SK-N-SH (cell line): Measurements from ENCODE around the gene STPG2. TPM values are rescaled to one million over a fixed set of nuclear protein-coding genes. Genes with fewer than 3 reads are reported as not detected.

Experiments
- CTCF ChIA-PET: fragments of 300-600, 350-600 bp; formaldehyde crosslinking; extraction: SDS; loops from one replicate; lab custom pipeline; 2021; lab: Yijun Ruan, JAX
- POLR2A ChIA-PET: fragments of 350-600 bp; sonication (Branson Sonifier 250); formaldehyde crosslinking; extraction: SDS; loops from one replicate; lab custom pipeline; 2020; ENCODE audit warnings: antibody characterized with exemption, inconsistent platforms; lab: Yijun Ruan, JAX
- DNase-seq: peaks from one replicate; pipeline ENCODE4 v3.0.0; 2012
- H2AFZ ChIP-seq: fragments of 200-600 bp; sonication (generic); 2 replicates; pipeline ENCODE4 v1.8.1; 2016; ENCODE audit warnings: antibody characterized with exemption, mild to moderate bottlenecking, low read depth
- H3F3A ChIP-seq: fragments of 200-600 bp; sonication (generic); replicated peaks from 2 replicates; pipeline ENCODE3; 2016; ENCODE audit warnings: antibody characterized with exemption, mild to moderate bottlenecking; ENCODE audit not compliant: insufficient read depth
- H3K27ac ChIP-seq, 2 experiments: fragments of 200-500 bp in 1 of 2; fragments of 200-600 bp in 1 of 2; sonication (Bioruptor generic) in 1 of 2; sonication (generic), shearing (Covaris generic) in 1 of 2; 2 replicates each; pipeline versions ENCODE4 v1.5.1 to v1.6.1; 2014 to 2016; ENCODE audit warnings: low read depth in 2 of 2, inconsistent platforms in 1 of 2, low read length in 1 of 2, mild to moderate bottlenecking in 1 of 2, mixed read lengths in 1 of 2
- H3K27me3 ChIP-seq: fragments of 200-600 bp; sonication (generic), shearing (Covaris generic); 2 replicates; pipeline ENCODE4 v1.6.1; 2016; ENCODE audit warnings: mixed run types; ENCODE audit not compliant: insufficient read depth
- H3K36me3 ChIP-seq, 2 experiments: fragments of 200-500 bp in 1 of 2; fragments of 200-600 bp in 1 of 2; sonication (Bioruptor generic) in 1 of 2; sonication (generic) in 1 of 2; replicated peaks in 1 of 2; 2 replicates each; pipeline versions ENCODE3 to v1.5.1; 2014 to 2016; ENCODE audit warnings: low read length in 1 of 2, mild to moderate bottlenecking in 1 of 2; ENCODE audit not compliant: insufficient read depth in 2 of 2, control insufficient read depth in 1 of 2
- H3K4me1 ChIP-seq, 2 experiments: fragments of 200-500 bp in 1 of 2; fragments of 200-600 bp in 1 of 2; sonication (Bioruptor generic) in 1 of 2; sonication (generic), shearing (Covaris generic) in 1 of 2; 2 replicates each; pipeline versions ENCODE4 v1.5.1 to v1.6.1; 2014 to 2016; ENCODE audit warnings: low read depth in 1 of 2, low read length in 1 of 2, mixed run types in 1 of 2; ENCODE audit not compliant: insufficient read depth in 2 of 2, control insufficient read depth in 1 of 2
- H3K4me2 ChIP-seq: fragments of 200-600 bp; sonication (generic), shearing (Covaris generic); 2 replicates; pipeline ENCODE4 v1.6.1; 2017; ENCODE audit warnings: mixed run types
- H3K4me3 ChIP-seq, 2 experiments: fragments of 200-500 bp in 1 of 2; fragments of 200-600 bp in 1 of 2; sonication (Bioruptor generic) in 1 of 2; sonication (generic), shearing (Covaris generic) in 1 of 2; 2 replicates each; pipeline versions ENCODE4 v1.5.1 to v1.8.1; 2014 to 2016; ENCODE audit warnings: low read depth in 2 of 2, inconsistent platforms in 1 of 2, low read length in 1 of 2, mild to moderate bottlenecking in 1 of 2, mixed read lengths in 1 of 2, moderate library complexity in 1 of 2
- H3K79me2 ChIP-seq: fragments of 200-600 bp; sonication (generic); 2 replicates; pipeline ENCODE4 v1.8.1; 2017; ENCODE audit warnings: mild to moderate bottlenecking; ENCODE audit not compliant: insufficient read depth
- H3K9ac ChIP-seq: fragments of 200-600 bp; sonication (generic); 2 replicates; pipeline ENCODE4 v1.6.1; 2017; ENCODE audit warnings: mixed run types
- H3K9me2 ChIP-seq: fragments of 200-600 bp; sonication (generic); 2 replicates; pipeline ENCODE4 v1.6.1; 2017; ENCODE audit warnings: mixed run types
- H3K9me3 ChIP-seq: fragments of 200-600 bp; sonication (generic); 2 replicates; pipeline ENCODE4 v1.6.1; 2017; ENCODE audit warnings: mixed run types, mild to moderate bottlenecking, moderate library complexity
- H4K20me1 ChIP-seq: fragments of 200-600 bp; sonication (generic); 2 replicates; pipeline ENCODE4 v1.6.1; 2017; ENCODE audit warnings: mild to moderate bottlenecking, mixed run types; ENCODE audit not compliant: insufficient read depth
- CHD2 ChIP-seq: fragments of 150-350 bp; IDR thresholded peaks from 2 replicates; pipeline ENCODE4 v1.6.1; 2018; ENCODE audit warnings: low read length; ENCODE audit not compliant: partially characterized antibody
- EP300 ChIP-seq, 2 experiments: IDR thresholded peaks; 2 replicates each; pipeline versions ENCODE4 v1.4.0 to v1.6.1; 2012; ENCODE audit warnings: borderline replicate concordance in 1 of 2, low read depth in 1 of 2, low read length in 1 of 2
- FOSL2 ChIP-seq: IDR thresholded peaks from 2 replicates; pipeline ENCODE4 v1.4.0; 2012; ENCODE audit warnings: low read depth, mild to moderate bottlenecking, moderate library complexity, borderline replicate concordance
- FOXJ3 ChIP-seq: sonication (generic); formaldehyde crosslinking; IDR thresholded peaks from 2 replicates; pipeline ENCODE4 v1.5.1; 2020; ENCODE audit warnings: mild to moderate bottlenecking, missing genetic modification reagents
- GATA2 ChIP-seq: sonication (generic); formaldehyde crosslinking; IDR thresholded peaks from 2 replicates; pipeline ENCODE4 v1.5.0; 2020; ENCODE audit warnings: mild to moderate bottlenecking, missing genetic modification reagents
- JUND ChIP-seq: IDR thresholded peaks from 2 replicates; pipeline ENCODE4 v1.4.0; 2012
- PBX3 ChIP-seq: IDR thresholded peaks from 2 replicates; pipeline ENCODE4; 2012
- RAD21 ChIP-seq: IDR thresholded peaks from 2 replicates; pipeline ENCODE4 v1.6.1; 2012; ENCODE audit warnings: mild to moderate bottlenecking, low read length
- RCOR1 ChIP-seq: fragments of 150-350 bp; IDR thresholded peaks from 2 replicates; pipeline ENCODE4 v1.6.1; 2017; ENCODE audit warnings: antibody characterized with exemption, low read length
- RFX5 ChIP-seq: IDR thresholded peaks from 2 replicates; pipeline ENCODE4 v1.6.1; 2012; ENCODE audit warnings: mild to moderate bottlenecking, improper control_type of control experiment, low read length
- RXRA ChIP-seq: IDR thresholded peaks from 2 replicates; pipeline ENCODE4 v1.4.0; 2012; ENCODE audit warnings: low read depth, mild to moderate bottlenecking, borderline replicate concordance
- SMC3 ChIP-seq: IDR thresholded peaks from 2 replicates; pipeline ENCODE4 v1.6.1; 2012; ENCODE audit warnings: low read depth, low read length, improper control_type of control experiment
- TCF12 ChIP-seq: IDR thresholded peaks from 2 replicates; pipeline ENCODE4 v1.4.0; 2012
- TEAD4 ChIP-seq: IDR thresholded peaks from 2 replicates; pipeline ENCODE4 v1.4.0; 2012; ENCODE audit warnings: mild to moderate bottlenecking, borderline replicate concordance; ENCODE audit not compliant: insufficient read depth
- ZBTB33 ChIP-seq: IDR thresholded peaks from 2 replicates; pipeline ENCODE4 v1.4.0; 2012; ENCODE audit warnings: low read depth, borderline replicate concordance
- whole genome bisulfite sequencing: methylation state at CpG from one replicate; pipeline ENCODE4 v1.1.6; 2017; ENCODE audit warnings: low lambda C conversion rate; 5-methylcytosine and 5-hydroxymethylcytosine counted together
- polyA plus RNA-seq, 3 experiments: library from polyadenylated mRNA; depleted of rRNA; stranded (reverse); fragments of >200 nt; gene quantifications; 2 replicates each; pipeline ENCODE4 v1.2.3, GENCODE V29; 2012
- TF ChIP-seq, protein P1 (sequence below): fragments of 150-350 bp; IDR thresholded peaks from 2 replicates; pipeline ENCODE4 v1.6.1; 2016; ENCODE audit warnings: mild to moderate bottlenecking, low read depth, low read length
- TF ChIP-seq, protein P2 (sequence below): IDR thresholded peaks from 2 replicates; pipeline ENCODE4 v1.6.1; 2012; ENCODE audit warnings: mild to moderate bottlenecking, low read depth, low read length, moderate library complexity

The STPG2 gene
- polyA plus RNA-seq, 1 of the 3 experiments (the other 2 are of a cell fraction): not detected

DNA sequence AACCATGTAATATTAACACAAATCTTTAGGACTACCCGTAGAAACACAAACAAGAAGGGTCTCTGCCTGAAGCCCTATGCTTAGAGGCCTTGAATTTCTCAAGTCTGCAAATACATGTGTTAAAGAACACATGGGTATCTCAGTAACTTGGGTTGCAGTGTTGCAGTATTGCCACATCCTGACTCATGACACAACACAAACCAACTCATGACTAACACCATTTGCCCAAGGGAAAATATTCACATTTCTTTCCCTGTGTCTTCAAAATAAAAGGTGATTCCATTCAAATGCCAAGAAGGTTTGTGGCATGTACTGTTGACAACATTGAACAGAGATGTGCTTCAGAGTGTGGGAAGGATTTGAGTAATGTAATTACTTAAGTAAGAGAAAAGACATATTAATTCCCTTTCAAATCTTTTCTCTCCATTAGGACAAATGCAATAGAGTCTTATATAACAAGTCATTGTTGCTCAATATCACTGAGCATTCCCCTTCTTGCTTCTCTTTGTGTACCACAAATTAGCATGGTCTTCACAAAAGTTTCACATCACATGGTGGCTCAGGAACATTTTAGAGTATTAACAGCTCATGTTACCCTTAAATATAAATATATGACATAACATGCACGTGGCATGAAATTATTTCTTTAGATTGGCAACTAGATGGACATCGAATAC, 487.1 kb downstream of the STPG2 start:
- no peaks in the 10 kb centered on the region for H3K36me3 ChIP-seq
- H4K20me1 ChIP-seq: no peaks in the 10 kb centered on the region
- POLR2A ChIA-PET: no interaction called here
- TF ChIP-seq RXRA: no peak
- peak; percentile 53 for TF ChIP-seq FOSL2
- TF ChIP-seq FOXJ3 (CRISPR knock-in tag): no peak
- TF ChIP-seq TCF12: peak; percentile 52; the same call in 1 of the 2 replicates
- 0 out of 2 replicates have a peak, but pooled peaks have one; percentile 7 for TF ChIP-seq PBX3
- no peak overlapping the region for H3K4me3 ChIP-seq
- WGBS: 69% methylated on average over 3 of the region's 3 CpGs
- DNase-seq: no peak
- no peak overlapping the region for H3K9ac ChIP-seq
- H3K4me2 ChIP-seq: no peak overlapping the region
- H3K27me3 ChIP-seq: no peaks in the 10 kb centered on the region
- H3F3A ChIP-seq: no peaks in the 10 kb centered on the region
- CTCF ChIA-PET: no interaction called here
- no peaks in the 10 kb centered on the region for H3K9me2 ChIP-seq
- H2AFZ ChIP-seq: no peak overlapping the region
- H3K9me3 ChIP-seq: no peaks in the 10 kb centered on the region
- H3K27ac ChIP-seq: peak overlapping the region in 1 of 2 experiments; percentile 43; a peak in 2 of 4 replicates
- H3K79me2 ChIP-seq: no peaks in the 10 kb centered on the region
- H3K4me1 ChIP-seq: peaks cover 0 to 4% of the 10 kb centered on the region in 2 experiments; a peak in 2 of 4 replicates

- Histone ChIP-seq H3K36me3 (no peaks in the 10 kb centered on the region), H3K27me3 (no peaks in the 10 kb centered on the region), H2AFZ (no peak overlapping the region), H3K9ac (no peak overlapping the region), H3K4me2 (no peak overlapping the region), H3K9me2 (no peaks in the 10 kb centered on the region), H4K20me1 (no peaks in the 10 kb centered on the region), H3K27ac (no peak overlapping the region), H3F3A (no peaks in the 10 kb centered on the region), H3K79me2 (no peaks in the 10 kb centered on the region), H3K9me3 (no peaks in the 10 kb centered on the region), H3K4me3 (no peak overlapping the region), H3K4me1 (peaks cover 0 to 4% of the 10 kb centered on the region in 2 experiments; a peak in 2 of 4 replicates)
- CTCF ChIA-PET: interaction anchor here (1.2 kb wide), 1 partner anchor 61 kb away, joined by 3 read pairs; no protein-coding TSS in a partner anchor
- POLR2A ChIA-PET: no interaction called here
- 89% methylated on average over 2 of the region's 2 CpGs for WGBS
- no peak for DNase-seq
- TF ChIP-seq TCF12 (no peak), CHD2 (no peak), RXRA (no peak), RFX5 (no peak), PBX3 (no peak), JUND (no peak), TEAD4 (no peak), GATA2 (no peak), ZBTB33 (no peak), RAD21 (no peak), EP300 (IDR thresholded peaks at IDR 0.05; ENCODE audit: borderline replicate concordance in 1 of 2, low read depth in 1 of 2, low read length in 1 of 2) (no peak), RCOR1 (no peak), SMC3 (no peak)
- TF ChIP-seq, protein P1, sequence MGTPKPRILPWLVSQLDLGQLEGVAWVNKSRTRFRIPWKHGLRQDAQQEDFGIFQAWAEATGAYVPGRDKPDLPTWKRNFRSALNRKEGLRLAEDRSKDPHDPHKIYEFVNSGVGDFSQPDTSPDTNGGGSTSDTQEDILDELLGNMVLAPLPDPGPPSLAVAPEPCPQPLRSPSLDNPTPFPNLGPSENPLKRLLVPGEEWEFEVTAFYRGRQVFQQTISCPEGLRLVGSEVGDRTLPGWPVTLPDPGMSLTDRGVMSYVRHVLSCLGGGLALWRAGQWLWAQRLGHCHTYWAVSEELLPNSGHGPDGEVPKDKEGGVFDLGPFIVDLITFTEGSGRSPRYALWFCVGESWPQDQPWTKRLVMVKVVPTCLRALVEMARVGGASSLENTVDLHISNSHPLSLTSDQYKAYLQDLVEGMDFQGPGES: no peak
- TF ChIP-seq, protein P2, sequence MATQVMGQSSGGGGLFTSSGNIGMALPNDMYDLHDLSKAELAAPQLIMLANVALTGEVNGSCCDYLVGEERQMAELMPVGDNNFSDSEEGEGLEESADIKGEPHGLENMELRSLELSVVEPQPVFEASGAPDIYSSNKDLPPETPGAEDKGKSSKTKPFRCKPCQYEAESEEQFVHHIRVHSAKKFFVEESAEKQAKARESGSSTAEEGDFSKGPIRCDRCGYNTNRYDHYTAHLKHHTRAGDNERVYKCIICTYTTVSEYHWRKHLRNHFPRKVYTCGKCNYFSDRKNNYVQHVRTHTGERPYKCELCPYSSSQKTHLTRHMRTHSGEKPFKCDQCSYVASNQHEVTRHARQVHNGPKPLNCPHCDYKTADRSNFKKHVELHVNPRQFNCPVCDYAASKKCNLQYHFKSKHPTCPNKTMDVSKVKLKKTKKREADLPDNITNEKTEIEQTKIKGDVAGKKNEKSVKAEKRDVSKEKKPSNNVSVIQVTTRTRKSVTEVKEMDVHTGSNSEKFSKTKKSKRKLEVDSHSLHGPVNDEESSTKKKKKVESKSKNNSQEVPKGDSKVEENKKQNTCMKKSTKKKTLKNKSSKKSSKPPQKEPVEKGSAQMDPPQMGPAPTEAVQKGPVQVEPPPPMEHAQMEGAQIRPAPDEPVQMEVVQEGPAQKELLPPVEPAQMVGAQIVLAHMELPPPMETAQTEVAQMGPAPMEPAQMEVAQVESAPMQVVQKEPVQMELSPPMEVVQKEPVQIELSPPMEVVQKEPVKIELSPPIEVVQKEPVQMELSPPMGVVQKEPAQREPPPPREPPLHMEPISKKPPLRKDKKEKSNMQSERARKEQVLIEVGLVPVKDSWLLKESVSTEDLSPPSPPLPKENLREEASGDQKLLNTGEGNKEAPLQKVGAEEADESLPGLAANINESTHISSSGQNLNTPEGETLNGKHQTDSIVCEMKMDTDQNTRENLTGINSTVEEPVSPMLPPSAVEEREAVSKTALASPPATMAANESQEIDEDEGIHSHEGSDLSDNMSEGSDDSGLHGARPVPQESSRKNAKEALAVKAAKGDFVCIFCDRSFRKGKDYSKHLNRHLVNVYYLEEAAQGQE: no peak
These were observed 489.6 kb downstream of the STPG2 start for GRCh38 chr4:97653701-97654100.
